HCT116 (cell line): ENCODE data around the gene TUBA3E. TPM values are rescaled to one million over a fixed set of nuclear protein-coding genes. Genes with fewer than 3 reads are reported as not detected.

Experiments
- ATAC-seq: fragments of 200-7000 bp; cut with Tn5 transposase; 2 replicates; pipeline ENCODE4 v1.9.1; 2020; ENCODE audit warnings: mild to moderate bottlenecking, moderate library complexity
- BruUV-seq: library from RNA; stranded (reverse); fragments of 400-500 nt; replicated peaks from 2 replicates; lab custom pipeline; 2021; lab: Mats Ljungman, UMichigan
- CTCF ChIA-PET: fragments of 300-600 bp; sonication (Branson Sonifier 250); formaldehyde crosslinking; loops from one replicate; lab custom pipeline; 2021; ENCODE audit warnings: antibody characterized with exemption; lab: Charles Lee
- POLR2A ChIA-PET: fragments of 300-600, 350-600 bp; sonication (Branson Sonifier 250); formaldehyde crosslinking; loops from one replicate; lab custom pipeline; 2021; ENCODE audit warnings: antibody characterized with exemption; lab: Charles Lee
- RAD21 ChIA-PET, 2 experiments: fragments of 300-600 bp; sonication (Branson Sonifier 250); formaldehyde crosslinking; loops; one replicate each; lab custom pipeline; 2023; ENCODE audit warnings: low total read pairs in 2 of 2; ENCODE audit not compliant: uncharacterized antibody in 2 of 2, unreplicated experiment in 2 of 2, low non-redundant PET in 1 of 2; lab: Charles Lee
- DNase-seq: peaks from one replicate; pipeline ENCODE4 v3.0.0-alpha.2; 2010; ENCODE audit warnings: low read depth, low spot score
- H2AFZ ChIP-seq: fragments of 200-600 bp; shearing (Covaris generic), sonication (generic); 2 replicates; pipeline ENCODE4 v1.6.1; 2017; ENCODE audit warnings: low read depth, mixed run types, mixed read lengths, antibody characterized with exemption, low read length; ENCODE audit not compliant: poor library complexity, severe bottlenecking
- H3K27ac ChIP-seq: 2 replicates; pipeline ENCODE4 v1.5.1; 2012; ENCODE audit warnings: low read depth, low read length
- H3K27me3 ChIP-seq: fragments of 200-600 bp; sonication (generic); 2 replicates; pipeline ENCODE4 v1.6.1; 2016; ENCODE audit warnings: mixed run types, low read length, mixed read lengths; ENCODE audit not compliant: insufficient read depth
- H3K36me3 ChIP-seq, 2 experiments: fragments of 200-500 bp in 1 of 2; fragments of 200-600 bp in 1 of 2; sonication (Bioruptor generic) in 1 of 2; sonication (generic) in 1 of 2; 2 replicates each; pipeline versions ENCODE4 v1.5.1 to v1.6.1; 2014 to 2016; ENCODE audit warnings: low read length in 2 of 2, inconsistent platforms in 1 of 2, mixed read lengths in 1 of 2, mixed run types in 1 of 2; ENCODE audit not compliant: insufficient read depth in 2 of 2, control insufficient read depth in 1 of 2
- H3K4me1 ChIP-seq, 2 experiments: fragments of 200-600 bp in 1 of 2; sonication (generic) in 1 of 2; 2 replicates each; pipeline versions ENCODE4 v1.5.1 to v1.6.1; 2012 to 2017; ENCODE audit warnings: low read length in 2 of 2, inconsistent platforms in 1 of 2, mild to moderate bottlenecking in 1 of 2, mixed read lengths in 1 of 2, mixed run types in 1 of 2, moderate library complexity in 1 of 2; ENCODE audit not compliant: insufficient read depth in 2 of 2, control insufficient read depth in 1 of 2
- H3K4me2 ChIP-seq: fragments of 200-600 bp; sonication (generic); 2 replicates; pipeline ENCODE4 v1.6.1; 2017; ENCODE audit warnings: mixed run types, low read length, mixed read lengths
- H3K4me3 ChIP-seq, 2 experiments: fragments of 200-600 bp in 1 of 2; sonication (generic) in 1 of 2; replicated peaks in 1 of 2; 2 replicates each; pipeline ENCODE4 v1.5.1; 2011 to 2016; ENCODE audit warnings: low read length in 2 of 2, control low read depth in 1 of 2, low read depth in 1 of 2, mild to moderate bottlenecking in 1 of 2, mixed read lengths in 1 of 2, mixed run types in 1 of 2
- H3K79me2 ChIP-seq: fragments of 200-600 bp; sonication (generic); 2 replicates; pipeline ENCODE4 v1.6.1; 2017; ENCODE audit warnings: mild to moderate bottlenecking, mixed run types, low read length, moderate library complexity, mixed read lengths; ENCODE audit not compliant: insufficient read depth
- H3K9ac ChIP-seq: fragments of 200-600 bp; sonication (generic); 2 replicates; pipeline ENCODE4 v1.6.1; 2016; ENCODE audit warnings: low read length, mixed read lengths
- H3K9me2 ChIP-seq: fragments of 200-600 bp; sonication (generic), shearing (Covaris generic); 2 replicates; pipeline ENCODE4 v1.6.1; 2017; ENCODE audit warnings: mixed run types, mild to moderate bottlenecking, moderate library complexity; ENCODE audit not compliant: insufficient read depth
- H3K9me3 ChIP-seq, 2 experiments: fragments of 200-500 bp in 1 of 2; fragments of 200-600 bp in 1 of 2; sonication (Bioruptor generic) in 1 of 2; sonication (generic) in 1 of 2; 2 replicates each; pipeline ENCODE4 v1.6.1; 2014 to 2017; ENCODE audit warnings: low read length in 2 of 2, mixed read lengths in 2 of 2, inconsistent platforms in 1 of 2, low read depth in 1 of 2, mild to moderate bottlenecking in 1 of 2, mixed run types in 1 of 2, moderate library complexity in 1 of 2; ENCODE audit not compliant: control insufficient read depth in 1 of 2, insufficient read depth in 1 of 2
- H4K20me1 ChIP-seq: fragments of 200-600 bp; sonication (generic), shearing (Covaris generic); 2 replicates; pipeline ENCODE4 v1.6.1; 2017; ENCODE audit warnings: mixed run types, mild to moderate bottlenecking, moderate library complexity; ENCODE audit not compliant: insufficient read depth
- EGR1 ChIP-seq: IDR thresholded peaks from 2 replicates; pipeline ENCODE4 v1.6.1; 2012; ENCODE audit warnings: low read depth
- FOSL1 ChIP-seq: IDR thresholded peaks from 2 replicates; pipeline ENCODE4 v1.6.1; 2012; ENCODE audit warnings: low read depth
- RAD21 ChIP-seq: IDR thresholded peaks from 2 replicates; pipeline ENCODE4 v1.6.1; 2012; ENCODE audit warnings: low read depth, mild to moderate bottlenecking
- SIN3A ChIP-seq: IDR thresholded peaks from 2 replicates; pipeline ENCODE4 v1.6.1; 2012; ENCODE audit warnings: low read depth
- YY1 ChIP-seq: IDR thresholded peaks from 2 replicates; pipeline ENCODE4 v1.6.1; 2011; ENCODE audit warnings: low read length, low read depth, moderate library complexity, mild to moderate bottlenecking; ENCODE audit not compliant: insufficient replicate concordance; ENCODE audit errors: extremely low read depth
- ZFX ChIP-seq: fragments of 450-650 bp; IDR thresholded peaks from 2 replicates; pipeline ENCODE4 v1.6.1; 2017
- intact Hi-C: fragments of 100-400 bp; cut with micrococcal nuclease; formaldehyde crosslinking; loops from 2 replicates; pipeline ENCODE4 v1.10.0; 2022
- total RNA-seq: library from RNA; stranded (reverse); gene quantifications from one replicate; pipeline ENCODE4 v1.2.1, GENCODE V29; 2021; ENCODE audit not compliant: unreplicated experiment

The TUBA3E gene
- total RNA-seq, 1 experiment from 2014 or later = not detected

- H3K4me2 ChIP-seq = no peak overlapping the region
- H4K20me1 ChIP-seq = no peaks in the 10 kb centered on the region
- DNase-seq (no peak), ATAC-seq (no peak)
- ChIA-PET RAD21 (no interaction called here), POLR2A (interaction anchor here (1.1 to 1.8 kb wide), 2 partner anchors 1300 to 1302 kb away, joined by 3 to 13 read pairs; no protein-coding TSS in a partner anchor), CTCF (interaction anchor here (1.4 kb wide), 1 partner anchor 1300 kb away, joined by 7 read pairs; no protein-coding TSS in a partner anchor)
- H3K27ac ChIP-seq = no peak overlapping the region
- H2AFZ ChIP-seq = no peak overlapping the region
- H3K36me3 ChIP-seq = peaks cover 4 to 6% of the 10 kb centered on the region in 2 experiments; a peak in 2 of 4 replicates
- peaks cover 0 to 15% of the 10 kb centered on the region in 2 experiments; a peak in 1 of 4 replicates for H3K4me1 ChIP-seq
- H3K27me3 ChIP-seq = no peaks in the 10 kb centered on the region
- H3K9me2 ChIP-seq = no peaks in the 10 kb centered on the region
- no peak overlapping the region for H3K4me3 ChIP-seq
- no peak for TF ChIP-seq EGR1
- no TSS peak for BruUV-seq
- H3K79me2 ChIP-seq = peaks cover 22% of the 10 kb centered on the region
- intact Hi-C loops = no loop called here
- H3K9ac ChIP-seq = no peak overlapping the region
- no peaks in the 10 kb centered on the region for H3K9me3 ChIP-seq
Observed at GRCh38 chr2:130187268-130187667, 11.0 kb downstream of the TUBA3E start.

- DNase-seq (no peak), ATAC-seq (no peak)
- ChIA-PET POLR2A (interaction anchor here (1.1 to 1.8 kb wide), 2 partner anchors 1301 to 1303 kb away, joined by 3 to 13 read pairs; no protein-coding TSS in a partner anchor), CTCF (interaction anchor here (1.4 kb wide), 1 partner anchor 1301 kb away, joined by 7 read pairs; no protein-coding TSS in a partner anchor), RAD21 (no interaction called here)
- TF ChIP-seq ZFX (no peak), EGR1 (no peak), RAD21 (no peak), SIN3A (no peak), YY1 (no peak), FOSL1 (no peak)
- intact Hi-C loops = no loop called here
- no peak overlapping the region for H3K4me2 ChIP-seq
- H3K79me2 ChIP-seq = peaks cover 22% of the 10 kb centered on the region
- BruUV-seq = no TSS peak
- no peaks in the 10 kb centered on the region for H3K9me2 ChIP-seq
- H3K4me3 ChIP-seq = no peak overlapping the region
- peaks cover 4 to 6% of the 10 kb centered on the region in 2 experiments; a peak in 2 of 4 replicates for H3K36me3 ChIP-seq
- H3K9me3 ChIP-seq = no peaks in the 10 kb centered on the region
- no peaks in the 10 kb centered on the region for H3K27me3 ChIP-seq
- H4K20me1 ChIP-seq = no peaks in the 10 kb centered on the region
- H2AFZ ChIP-seq = no peak overlapping the region
- H3K27ac ChIP-seq = no peak overlapping the region
- H3K9ac ChIP-seq = no peak overlapping the region
- peaks cover 0 to 15% of the 10 kb centered on the region in 2 experiments; a peak in 1 of 4 replicates for H3K4me1 ChIP-seq
Observed at GRCh38 chr2:130186391-130186790, 11.8 kb downstream of the TUBA3E start.
